GM12878 (cell line): Measurements from ENCODE around the gene MAST4.

Experiments
- SMAD1 ChIP-seq: fragments of 450-650 bp; IDR thresholded peaks from 2 replicates; pipeline ENCODE4 v1.6.1; 2018; ENCODE audit warnings: mild to moderate bottlenecking, low read depth; ENCODE audit not compliant: partially characterized antibody
- TF ChIP-seq, protein P1 (sequence below): fragments of 150-350 bp; IDR thresholded peaks from 2 replicates; pipeline ENCODE4 v1.6.1; 2016; ENCODE audit warnings: low read depth, low read length
- TF ChIP-seq, protein P2 (sequence below), 3 experiments: IDR thresholded peaks in 2 of 3; conservative IDR thresholded peaks in 1 of 3; 2 replicates each; pipeline ENCODE4 v1.5.1; 2011; ENCODE audit warnings: low read depth in 3 of 3, low read length in 3 of 3, mild to moderate bottlenecking in 3 of 3, control low read depth in 2 of 3, moderate library complexity in 2 of 3, inconsistent platforms in 1 of 3, mixed read lengths in 1 of 3; ENCODE audit not compliant: control insufficient read depth in 2 of 3, insufficient read depth in 1 of 3; ENCODE audit errors: extremely low read depth in 1 of 3

DNA sequence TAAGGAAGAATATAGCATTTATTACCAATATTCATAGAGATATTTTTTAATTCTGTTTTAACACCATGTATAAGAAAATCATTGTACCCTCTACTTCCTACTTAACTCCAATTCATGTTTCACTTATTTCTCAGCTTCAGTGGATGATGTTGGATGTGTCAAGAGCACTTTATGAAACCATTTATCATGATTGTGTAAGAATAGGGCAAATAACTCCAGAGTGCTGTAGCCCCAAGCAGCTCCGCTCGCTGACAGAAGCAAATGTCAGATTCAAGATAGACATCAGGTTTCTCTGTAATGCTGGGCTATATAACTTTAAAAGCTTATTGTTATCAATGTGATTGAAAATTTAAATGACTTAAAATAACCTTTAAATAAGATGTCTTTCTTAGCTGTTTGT is 50.4 kb downstream of the MAST4 start:
- TF ChIP-seq, protein P1, sequence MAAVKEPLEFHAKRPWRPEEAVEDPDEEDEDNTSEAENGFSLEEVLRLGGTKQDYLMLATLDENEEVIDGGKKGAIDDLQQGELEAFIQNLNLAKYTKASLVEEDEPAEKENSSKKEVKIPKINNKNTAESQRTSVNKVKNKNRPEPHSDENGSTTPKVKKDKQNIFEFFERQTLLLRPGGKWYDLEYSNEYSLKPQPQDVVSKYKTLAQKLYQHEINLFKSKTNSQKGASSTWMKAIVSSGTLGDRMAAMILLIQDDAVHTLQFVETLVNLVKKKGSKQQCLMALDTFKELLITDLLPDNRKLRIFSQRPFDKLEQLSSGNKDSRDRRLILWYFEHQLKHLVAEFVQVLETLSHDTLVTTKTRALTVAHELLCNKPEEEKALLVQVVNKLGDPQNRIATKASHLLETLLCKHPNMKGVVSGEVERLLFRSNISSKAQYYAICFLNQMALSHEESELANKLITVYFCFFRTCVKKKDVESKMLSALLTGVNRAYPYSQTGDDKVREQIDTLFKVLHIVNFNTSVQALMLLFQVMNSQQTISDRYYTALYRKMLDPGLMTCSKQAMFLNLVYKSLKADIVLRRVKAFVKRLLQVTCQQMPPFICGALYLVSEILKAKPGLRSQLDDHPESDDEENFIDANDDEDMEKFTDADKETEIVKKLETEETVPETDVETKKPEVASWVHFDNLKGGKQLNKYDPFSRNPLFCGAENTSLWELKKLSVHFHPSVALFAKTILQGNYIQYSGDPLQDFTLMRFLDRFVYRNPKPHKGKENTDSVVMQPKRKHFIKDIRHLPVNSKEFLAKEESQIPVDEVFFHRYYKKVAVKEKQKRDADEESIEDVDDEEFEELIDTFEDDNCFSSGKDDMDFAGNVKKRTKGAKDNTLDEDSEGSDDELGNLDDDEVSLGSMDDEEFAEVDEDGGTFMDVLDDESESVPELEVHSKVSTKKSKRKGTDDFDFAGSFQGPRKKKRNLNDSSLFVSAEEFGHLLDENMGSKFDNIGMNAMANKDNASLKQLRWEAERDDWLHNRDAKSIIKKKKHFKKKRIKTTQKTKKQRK = no peak
- TF ChIP-seq, protein P2, sequence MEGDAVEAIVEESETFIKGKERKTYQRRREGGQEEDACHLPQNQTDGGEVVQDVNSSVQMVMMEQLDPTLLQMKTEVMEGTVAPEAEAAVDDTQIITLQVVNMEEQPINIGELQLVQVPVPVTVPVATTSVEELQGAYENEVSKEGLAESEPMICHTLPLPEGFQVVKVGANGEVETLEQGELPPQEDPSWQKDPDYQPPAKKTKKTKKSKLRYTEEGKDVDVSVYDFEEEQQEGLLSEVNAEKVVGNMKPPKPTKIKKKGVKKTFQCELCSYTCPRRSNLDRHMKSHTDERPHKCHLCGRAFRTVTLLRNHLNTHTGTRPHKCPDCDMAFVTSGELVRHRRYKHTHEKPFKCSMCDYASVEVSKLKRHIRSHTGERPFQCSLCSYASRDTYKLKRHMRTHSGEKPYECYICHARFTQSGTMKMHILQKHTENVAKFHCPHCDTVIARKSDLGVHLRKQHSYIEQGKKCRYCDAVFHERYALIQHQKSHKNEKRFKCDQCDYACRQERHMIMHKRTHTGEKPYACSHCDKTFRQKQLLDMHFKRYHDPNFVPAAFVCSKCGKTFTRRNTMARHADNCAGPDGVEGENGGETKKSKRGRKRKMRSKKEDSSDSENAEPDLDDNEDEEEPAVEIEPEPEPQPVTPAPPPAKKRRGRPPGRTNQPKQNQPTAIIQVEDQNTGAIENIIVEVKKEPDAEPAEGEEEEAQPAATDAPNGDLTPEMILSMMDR (IDR thresholded peaks at IDR 0.05 in 2 of 3, conservative IDR thresholded peaks at IDR 0.05 in 1 of 3; ENCODE audit: control insufficient read depth in 2 of 3, extremely low read depth in 1 of 3, insufficient read depth in 1 of 3, low read depth in 3 of 3, low read length in 3 of 3) = no peak
- TF ChIP-seq SMAD1 = no peak
